Activated CD4-positive, CD25-positive, alpha-beta regulatory T cell treated with anti-CD3 and anti-CD28 coated beads, Interleukin-2, amount 50 U/mL, for 16 hours (primary cell): Measurements from ENCODE around the gene MZB1.
"Not testable (repeated sequence)": the region's sequence is repeated elsewhere in the genome, so short reads cannot be mapped to it uniquely, and the experiment has no call there.

Experiments
- DNase-seq: peaks from one replicate; pipeline ENCODE4 v3.0.0-alpha.2; 2020; ENCODE audit warnings: low read depth, low spot score

MZB1 gene

DNA sequence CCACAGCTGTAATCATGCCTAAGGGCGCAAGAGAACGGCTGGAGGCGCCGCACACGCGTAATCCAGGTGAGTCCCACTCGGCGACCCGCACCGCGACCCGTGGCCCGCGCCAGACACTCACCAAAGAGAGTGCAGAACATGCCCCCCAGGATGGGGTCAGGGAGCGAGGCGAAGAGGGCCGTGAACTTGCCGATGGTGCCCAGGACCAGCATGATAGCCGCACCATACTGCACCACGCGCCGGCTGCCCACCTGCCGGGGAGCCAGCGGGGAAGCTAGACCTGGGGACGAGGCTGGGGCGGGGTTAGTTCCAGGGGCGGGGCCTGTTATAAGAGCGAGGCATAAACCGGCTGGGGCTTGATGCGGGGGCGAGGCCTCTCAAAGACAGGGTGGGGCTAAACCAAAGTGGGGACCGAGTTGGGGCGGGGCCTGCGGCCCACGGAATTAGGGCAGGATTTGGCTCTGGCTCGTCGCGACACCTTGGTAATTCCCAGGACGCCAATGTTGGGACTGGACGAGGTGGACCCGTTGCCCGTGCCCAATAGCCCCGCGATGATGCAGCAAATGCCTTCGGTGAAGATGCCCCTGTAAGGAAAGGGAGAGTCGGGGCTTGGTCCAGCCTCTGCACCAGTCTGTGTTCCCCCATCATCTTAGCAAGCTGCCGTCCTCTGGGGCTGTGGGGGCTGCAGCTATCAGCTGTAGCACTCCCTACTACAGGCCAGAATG lies 11.4 kb downstream of the MZB1 start:
- no peak for DNase-seq

DNA sequence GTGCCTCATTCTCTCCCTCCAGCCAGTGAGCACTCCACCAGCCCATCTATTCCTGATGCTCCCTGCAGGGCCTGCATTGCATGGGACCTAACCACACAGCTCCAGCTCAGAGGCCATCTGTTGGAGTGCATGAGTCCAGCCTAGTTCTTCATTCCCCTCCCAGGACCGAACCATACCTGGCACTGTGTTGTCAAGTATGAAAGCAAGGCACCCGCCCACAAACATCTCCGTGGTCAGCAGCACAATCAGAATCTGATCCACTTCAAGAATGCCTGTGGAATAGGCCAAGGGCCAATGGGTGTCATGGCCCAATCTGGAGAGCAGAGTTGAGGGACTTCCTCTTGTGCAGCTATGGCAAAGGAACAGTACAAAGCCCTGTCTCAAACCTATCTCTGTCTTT lies 12.5 kb downstream of the MZB1 start:
- DNase-seq: no peak

- DNase-seq: no peak
Observed at GRCh38 chr5:139376364-139376763, 13.3 kb downstream of the MZB1 start.

DNA sequence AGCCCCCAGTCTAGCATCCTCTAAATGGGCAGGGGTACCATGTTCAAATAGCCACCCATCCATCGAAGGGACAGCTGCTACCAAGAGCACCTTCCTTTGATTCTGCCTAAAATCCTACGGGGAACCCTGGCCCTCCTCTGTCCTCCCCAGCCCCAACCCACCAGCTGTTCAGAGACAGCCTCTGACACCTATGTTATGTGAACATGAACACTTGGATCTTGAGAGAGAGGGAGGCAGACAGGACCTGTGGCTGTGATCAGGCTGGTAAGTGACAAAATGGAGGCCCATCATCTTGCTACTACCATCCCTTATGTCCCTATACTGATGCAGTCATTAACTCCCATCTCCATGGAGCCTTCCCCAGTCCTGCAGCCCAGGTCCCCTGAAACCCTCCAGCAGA lies 14.8 kb downstream of the MZB1 start:
- DNase-seq: no peak

- DNase-seq: no peak
Observed at GRCh38 chr5:139371482-139372435, 18.0 kb downstream of the MZB1 start.

- DNase-seq: no peak
Observed at GRCh38 chr5:139369181-139369580, 20.5 kb downstream of the MZB1 start.

DNA sequence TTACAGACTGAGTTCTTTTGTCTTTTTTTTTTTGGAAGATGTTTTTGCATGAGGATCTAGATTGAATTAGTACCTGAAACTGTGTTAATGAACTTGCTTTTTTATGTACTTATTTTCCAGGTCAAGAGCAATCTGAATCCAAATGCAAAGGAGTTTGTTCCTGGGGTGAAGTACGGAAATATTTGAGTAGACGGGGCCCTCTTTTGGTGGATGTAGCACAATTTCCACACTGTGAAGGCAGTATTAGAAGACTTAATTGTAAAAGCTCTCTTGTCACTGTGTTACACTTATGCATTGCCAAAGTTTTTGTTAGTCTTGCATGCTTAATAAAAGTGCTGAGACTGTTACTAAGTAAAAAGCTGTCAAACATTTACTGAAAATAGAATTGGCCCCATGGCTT lies 21.1 kb downstream of the MZB1 start:
- no peak for DNase-seq

GRCh38 chr5:139364466-139364865 lies 25.2 kb downstream of the MZB1 start:
- DNase-seq: no peak

DNA sequence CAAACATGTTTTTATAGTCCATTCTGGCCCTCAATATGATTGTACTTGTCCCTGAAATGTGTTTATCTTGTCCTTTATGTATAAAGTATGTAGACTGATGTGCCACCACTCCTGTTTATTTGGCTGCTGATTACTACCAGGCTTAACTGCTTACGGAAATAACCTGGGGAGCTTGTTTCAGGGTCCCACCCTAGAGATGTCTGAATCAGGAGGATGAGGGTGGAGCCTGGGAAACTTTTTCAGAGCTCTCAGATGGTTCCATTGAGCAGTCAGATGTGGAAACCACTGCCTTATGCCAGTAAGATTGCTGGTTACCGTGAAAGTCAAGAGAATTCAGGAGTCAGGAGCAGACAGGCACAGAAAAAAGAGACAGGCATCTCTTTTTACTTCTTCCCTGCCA lies 25.8 kb downstream of the MZB1 start:
- no peak for DNase-seq

DNA sequence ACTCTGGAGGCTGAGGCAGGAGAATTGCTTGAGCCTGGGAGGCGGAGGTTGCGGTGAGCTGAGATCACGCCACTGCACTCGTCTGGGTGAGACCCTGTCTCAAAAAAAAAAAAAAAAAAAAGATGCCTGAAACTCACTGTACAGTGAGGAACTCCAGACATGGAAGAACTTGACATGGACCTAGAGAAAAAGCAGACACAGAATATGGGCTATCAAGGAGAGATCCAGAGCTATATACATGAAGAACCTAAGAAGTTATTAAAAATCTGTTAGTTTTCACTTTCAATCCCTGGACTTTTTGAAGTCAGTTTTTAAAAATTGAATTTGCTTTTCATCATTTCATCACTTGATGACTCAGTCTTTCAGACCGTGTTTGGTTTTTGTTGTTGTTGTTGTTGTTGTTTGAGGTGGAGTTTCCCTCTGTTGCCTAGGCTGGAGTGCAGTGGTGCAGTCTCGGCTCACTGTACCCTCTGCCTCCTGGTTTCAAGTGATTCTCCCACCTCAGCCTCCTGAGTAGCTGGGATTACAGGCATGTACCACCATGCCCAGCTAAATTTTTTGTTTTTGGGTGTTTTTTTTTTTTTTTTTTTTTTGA lies 27.8 kb downstream of the MZB1 start:
- DNase-seq: no peak

DNA sequence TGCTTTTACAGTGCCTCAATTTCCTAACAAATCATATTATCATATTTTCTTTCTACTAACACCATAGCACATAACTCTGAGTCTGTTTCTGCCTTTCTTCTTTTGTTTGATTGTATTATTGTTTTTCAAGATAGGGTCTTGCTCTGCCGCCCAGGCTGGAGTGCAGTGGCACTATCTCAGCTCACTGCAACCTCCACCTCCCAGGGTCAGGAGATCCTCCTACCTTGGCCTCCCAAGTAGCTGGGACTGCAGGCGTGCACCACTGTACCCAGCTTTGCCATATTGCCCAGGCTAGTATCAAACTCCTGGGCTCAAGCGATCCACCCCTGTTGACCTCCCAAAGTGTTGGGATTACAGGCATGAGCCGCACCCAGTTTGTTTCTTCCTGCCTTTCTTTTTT lies 29.3 kb downstream of the MZB1 start:
- DNase-seq: no peak

- DNase-seq: no peak
Observed at GRCh38 chr5:139358064-139358463, 31.6 kb downstream of the MZB1 start.

DNA sequence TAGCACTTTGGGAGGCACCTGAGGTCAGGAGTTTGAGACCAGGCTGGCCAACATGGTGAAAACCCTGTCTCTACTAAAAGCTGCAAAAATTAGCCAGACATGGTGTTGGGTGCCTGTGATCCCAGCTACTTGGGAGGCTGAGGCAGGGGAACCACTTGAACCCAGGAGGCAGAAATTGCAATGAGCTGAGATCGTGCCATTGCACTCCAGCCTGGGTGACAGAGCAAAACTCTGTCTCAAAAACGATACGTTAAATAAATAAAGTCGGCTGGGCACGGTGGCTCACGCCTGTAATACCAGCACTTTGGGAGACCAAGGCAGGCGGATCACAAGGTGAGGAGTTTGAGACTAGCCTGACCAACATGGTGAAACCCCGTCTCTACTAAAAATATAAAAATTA lies 33.8 kb downstream of the MZB1 start:
- DNase-seq: not testable (repeated sequence)

DNA sequence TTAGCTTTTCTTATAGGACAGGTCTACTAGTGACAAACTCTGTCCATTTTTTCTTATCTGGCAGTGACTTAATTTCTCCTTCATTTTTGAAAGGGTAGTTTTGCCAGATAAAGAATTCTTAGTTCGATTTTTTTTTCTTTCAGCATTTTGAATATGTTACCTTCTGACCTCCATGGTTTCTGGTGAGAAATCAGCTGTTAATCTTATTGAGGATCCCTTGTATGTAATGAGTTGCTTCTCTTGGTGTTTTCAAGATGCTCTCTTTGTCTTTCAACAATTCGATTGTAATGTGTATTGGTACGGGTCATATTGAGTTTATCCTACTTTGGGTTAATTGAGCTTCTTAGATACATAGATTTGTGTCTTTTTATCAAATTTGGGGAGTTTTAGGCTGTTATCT lies 35.5 kb downstream of the MZB1 start:
- no peak for DNase-seq

- DNase-seq: not testable (repeated sequence)
Observed at GRCh38 chr5:139347863-139348262, 41.9 kb downstream of the MZB1 start.

- not testable (repeated sequence) for DNase-seq
Observed at GRCh38 chr5:139345442-139345841, 44.3 kb downstream of the MZB1 start.

- DNase-seq: no peak
Observed at GRCh38 chr5:139344177-139344576, 45.5 kb downstream of the MZB1 start.

DNA sequence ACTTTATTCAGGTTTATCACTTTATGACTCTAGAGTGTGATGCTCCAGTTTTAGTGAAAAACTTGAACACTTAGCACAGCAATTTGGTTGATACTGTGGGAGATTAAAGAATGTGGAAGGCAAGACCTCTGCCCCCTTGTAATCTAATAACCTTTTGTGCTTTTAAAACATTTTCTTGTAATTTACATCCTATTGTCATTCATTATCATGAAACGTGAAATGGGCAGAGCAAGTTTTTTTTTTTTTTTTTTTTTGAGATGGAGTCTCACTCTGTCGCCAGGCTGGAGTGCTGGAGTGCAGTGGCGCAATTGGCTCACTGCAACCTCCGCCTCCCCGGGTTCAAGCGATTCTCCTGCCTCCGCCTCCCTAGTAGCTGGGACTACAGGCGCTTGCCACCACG lies 46.2 kb downstream of the MZB1 start:
- DNase-seq: no peak

- DNase-seq: no peak
Observed at GRCh38 chr5:139342423-139342723, 47.3 kb downstream of the MZB1 start.

DNA sequence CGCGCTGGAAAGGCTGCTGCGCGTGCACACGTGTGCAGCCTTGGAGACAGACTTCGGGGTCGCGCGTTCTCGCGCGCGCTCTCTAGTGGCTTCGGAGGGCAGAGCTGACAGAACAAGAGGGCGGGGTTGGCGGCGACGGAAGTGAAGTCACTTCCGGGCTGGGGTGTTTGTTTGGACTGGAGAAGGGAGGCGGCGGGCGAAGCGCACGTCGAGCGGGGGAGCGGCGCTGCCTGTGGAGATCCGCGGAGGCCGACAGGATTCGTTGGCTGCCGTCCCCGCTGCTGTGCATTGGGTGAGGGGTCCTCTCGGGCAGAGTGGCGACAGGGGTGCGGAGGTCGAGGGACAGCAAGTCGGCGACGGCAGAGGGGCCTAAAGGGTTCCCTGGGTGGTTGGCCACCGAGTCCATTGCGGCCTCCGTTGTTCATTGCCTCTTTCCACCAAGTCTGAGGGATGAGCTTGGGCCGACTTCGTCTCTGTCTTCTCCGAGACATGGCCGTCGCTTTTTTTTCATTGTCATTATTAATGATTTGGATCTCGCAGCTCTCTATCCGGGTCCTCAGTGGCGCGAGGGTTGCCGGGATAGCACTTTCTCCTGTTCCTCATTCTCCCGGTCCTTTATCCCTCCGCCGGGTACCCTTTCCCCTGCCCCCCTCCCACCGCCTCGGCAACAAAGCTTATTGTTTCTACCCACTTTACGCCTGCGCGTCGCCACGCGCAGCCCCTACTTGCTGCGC lies 47.9 kb downstream of the MZB1 start, which contains the start of gene PAIP2:
Gene PAIP2 (plus strand): TSS at position 166 of the 734 bp plus-strand sequence. CDS start 21,931 bp downstream, outside the sequence.
- DNase-seq: peak; percentile 95

DNA sequence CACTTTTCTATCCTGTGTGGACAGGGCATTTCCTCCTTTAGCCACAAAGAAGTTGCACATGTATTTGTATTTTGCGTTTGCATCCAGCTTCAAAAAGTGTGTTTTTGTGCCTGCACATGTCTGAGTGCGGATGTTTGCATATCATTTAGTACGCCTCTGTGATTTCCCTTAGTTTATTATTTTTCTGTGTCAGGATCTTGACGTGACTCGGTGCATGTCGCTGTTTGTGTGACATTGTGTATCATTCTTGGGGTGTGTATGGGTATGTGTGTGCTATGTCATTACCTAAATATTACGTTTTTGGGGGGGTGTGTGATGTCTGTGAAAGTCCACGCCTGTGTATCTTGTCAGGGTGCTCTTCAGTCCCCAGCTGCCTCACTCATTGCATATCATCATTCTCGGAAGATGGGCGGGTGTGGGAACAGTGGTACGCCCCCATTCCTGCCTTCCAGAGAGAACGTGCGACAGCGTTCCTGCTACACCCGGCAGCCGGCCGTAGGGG lies 48.5 kb downstream of the MZB1 start:
- no peak for DNase-seq

DNA sequence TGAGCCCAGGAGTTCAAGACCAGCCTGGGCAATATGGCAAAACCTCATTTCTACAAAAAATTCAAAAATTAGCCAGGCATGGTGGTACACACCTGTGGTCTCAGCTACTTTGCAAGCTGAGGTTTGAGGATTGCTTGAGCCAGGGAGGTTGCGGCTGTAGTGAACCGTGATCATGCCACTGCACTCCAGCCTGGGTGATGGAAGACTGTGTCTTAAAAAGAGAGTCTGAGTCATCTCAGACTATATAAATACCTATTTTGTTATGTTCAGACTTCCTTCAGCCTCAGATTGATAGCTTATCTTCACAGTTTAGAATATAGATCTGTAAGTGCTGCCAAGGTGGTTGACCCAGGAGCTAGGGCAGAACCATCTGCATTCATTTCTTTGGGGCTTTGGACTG lies 49.7 kb downstream of the MZB1 start:
- no peak for DNase-seq
